HEK293 (cell line): ENCODE data around the gene SLAMF9.

Experiments used
- GLI4 ChIP-seq: fragments of 450-650 bp; formaldehyde crosslinking; IDR thresholded peaks from 2 replicates; pipeline ENCODE4 v1.5.1; 2016; ENCODE audit warnings: missing biosample characterization, missing genetic modification characterization
- HOXC10 ChIP-seq: sonication (generic); formaldehyde crosslinking; IDR thresholded peaks from 2 replicates; pipeline ENCODE4 v1.8.1; 2023; ENCODE audit warnings: mild to moderate bottlenecking, missing genetic modification reagents
- HOXD13 ChIP-seq: sonication (generic); formaldehyde crosslinking; IDR thresholded peaks from 2 replicates; pipeline ENCODE4 v1.8.0; 2022; ENCODE audit warnings: missing genetic modification reagents, borderline replicate concordance
- MYNN ChIP-seq: fragments of 450-650 bp; formaldehyde crosslinking; IDR thresholded peaks from 2 replicates; pipeline ENCODE4 v1.5.1; 2016; ENCODE audit warnings: missing biosample characterization, missing genetic modification characterization, borderline replicate concordance
- SETDB1 ChIP-seq: IDR thresholded peaks from one replicate; pipeline ENCODE4 v1.6.1; 2017; ENCODE audit warnings: mild to moderate bottlenecking, low read length, moderate library complexity, mixed read lengths; ENCODE audit not compliant: insufficient read length
- ZBTB21 ChIP-seq: fragments of 450-650 bp; formaldehyde crosslinking; IDR thresholded peaks from 2 replicates; pipeline ENCODE4 v1.5.1; 2017; ENCODE audit warnings: missing biosample characterization, missing genetic modification characterization
- ZFP41 ChIP-seq: fragments of 450-650 bp; formaldehyde crosslinking; IDR thresholded peaks from 2 replicates; pipeline ENCODE4 v1.5.1; 2016; ENCODE audit warnings: missing biosample characterization, missing genetic modification characterization, borderline replicate concordance
- ZNF202 ChIP-seq: fragments of 450-650 bp; formaldehyde crosslinking; IDR thresholded peaks from 2 replicates; pipeline ENCODE4 v1.5.1; 2016; ENCODE audit warnings: missing biosample characterization, missing genetic modification characterization, borderline replicate concordance
- ZNF302 ChIP-seq: fragments of 450-650 bp; formaldehyde crosslinking; IDR thresholded peaks from 2 replicates; pipeline ENCODE4 v1.5.1; 2016; ENCODE audit warnings: missing biosample characterization, missing genetic modification characterization, low read depth
- ZNF341 ChIP-seq: fragments of 450-650 bp; formaldehyde crosslinking; IDR thresholded peaks from 2 replicates; pipeline ENCODE4; 2016; ENCODE audit warnings: low read depth, missing biosample characterization, missing genetic modification characterization
- ZNF350 ChIP-seq: fragments of 450-650 bp; formaldehyde crosslinking; IDR thresholded peaks from 2 replicates; pipeline ENCODE4 v1.5.0; 2017; ENCODE audit warnings: missing biosample characterization, mild to moderate bottlenecking, missing genetic modification characterization
- ZNF366 ChIP-seq: fragments of 450-650 bp; formaldehyde crosslinking; conservative IDR thresholded peaks from 2 replicates; pipeline ENCODE4 v1.5.1; 2016; ENCODE audit warnings: missing biosample characterization, missing genetic modification characterization
- ZNF404 ChIP-seq: fragments of 450-650 bp; formaldehyde crosslinking; IDR thresholded peaks from 2 replicates; pipeline ENCODE4 v1.5.1; 2017; ENCODE audit warnings: missing biosample characterization, missing genetic modification characterization
- ZNF571 ChIP-seq: fragments of 450-650 bp; formaldehyde crosslinking; IDR thresholded peaks from 2 replicates; pipeline ENCODE4 v1.5.0; 2017; ENCODE audit warnings: missing biosample characterization, missing genetic modification characterization
- ZNF623 ChIP-seq: fragments of 450-650 bp; formaldehyde crosslinking; IDR thresholded peaks from 2 replicates; pipeline ENCODE4 v1.5.1; 2016; ENCODE audit warnings: missing biosample characterization, missing genetic modification characterization
- ZSCAN23 ChIP-seq: fragments of 450-650 bp; formaldehyde crosslinking; IDR thresholded peaks from 2 replicates; pipeline ENCODE4 v1.5.1; 2016; ENCODE audit warnings: missing biosample characterization, missing genetic modification characterization
- ZXDB ChIP-seq: fragments of 450-650 bp; formaldehyde crosslinking; IDR thresholded peaks from 2 replicates; pipeline ENCODE4 v1.5.1; 2016; ENCODE audit warnings: missing biosample characterization, missing genetic modification characterization
- TF ChIP-seq, protein P1 (sequence below): fragments of 450-650 bp; formaldehyde crosslinking; IDR thresholded peaks from 2 replicates; pipeline ENCODE4 v1.5.1; 2016; ENCODE audit warnings: missing biosample characterization, missing genetic modification characterization
- TF ChIP-seq, protein P2 (sequence below): fragments of 450-650 bp; formaldehyde crosslinking; IDR thresholded peaks from 2 replicates; pipeline ENCODE4 v1.5.1; 2016; ENCODE audit warnings: missing biosample characterization, missing genetic modification characterization
- TF ChIP-seq, protein P3 (sequence below): fragments of 450-650 bp; formaldehyde crosslinking; IDR thresholded peaks from 2 replicates; pipeline ENCODE4 v1.5.1; 2016; ENCODE audit warnings: missing biosample characterization, missing genetic modification characterization
- TF ChIP-seq, protein P4 (sequence below): fragments of 450-650 bp; formaldehyde crosslinking; IDR thresholded peaks from 2 replicates; pipeline ENCODE4 v1.5.1; 2016; ENCODE audit warnings: missing biosample characterization, missing genetic modification characterization
- TF ChIP-seq, protein P5 (sequence below): fragments of 450-650 bp; formaldehyde crosslinking; IDR thresholded peaks from 2 replicates; pipeline ENCODE4 v1.5.1; 2017; ENCODE audit warnings: missing biosample characterization, missing genetic modification characterization
- TF ChIP-seq, protein P6 (sequence below): fragments of 450-650 bp; formaldehyde crosslinking; optimal IDR thresholded peaks from 2 replicates; pipeline ENCODE3; 2016; ENCODE audit warnings: missing biosample characterization, mild to moderate bottlenecking, missing genetic modification characterization
- TF ChIP-seq, protein P7 (sequence below): fragments of 450-650 bp; formaldehyde crosslinking; IDR thresholded peaks from 2 replicates; pipeline ENCODE4 v1.5.1; 2016; ENCODE audit warnings: missing biosample characterization, missing genetic modification characterization
- TF ChIP-seq, protein P8 (sequence below): fragments of 450-650 bp; formaldehyde crosslinking; IDR thresholded peaks from 2 replicates; pipeline ENCODE4 v1.5.0; 2017; ENCODE audit warnings: missing biosample characterization, missing genetic modification characterization, borderline replicate concordance

SLAMF9 gene

DNA sequence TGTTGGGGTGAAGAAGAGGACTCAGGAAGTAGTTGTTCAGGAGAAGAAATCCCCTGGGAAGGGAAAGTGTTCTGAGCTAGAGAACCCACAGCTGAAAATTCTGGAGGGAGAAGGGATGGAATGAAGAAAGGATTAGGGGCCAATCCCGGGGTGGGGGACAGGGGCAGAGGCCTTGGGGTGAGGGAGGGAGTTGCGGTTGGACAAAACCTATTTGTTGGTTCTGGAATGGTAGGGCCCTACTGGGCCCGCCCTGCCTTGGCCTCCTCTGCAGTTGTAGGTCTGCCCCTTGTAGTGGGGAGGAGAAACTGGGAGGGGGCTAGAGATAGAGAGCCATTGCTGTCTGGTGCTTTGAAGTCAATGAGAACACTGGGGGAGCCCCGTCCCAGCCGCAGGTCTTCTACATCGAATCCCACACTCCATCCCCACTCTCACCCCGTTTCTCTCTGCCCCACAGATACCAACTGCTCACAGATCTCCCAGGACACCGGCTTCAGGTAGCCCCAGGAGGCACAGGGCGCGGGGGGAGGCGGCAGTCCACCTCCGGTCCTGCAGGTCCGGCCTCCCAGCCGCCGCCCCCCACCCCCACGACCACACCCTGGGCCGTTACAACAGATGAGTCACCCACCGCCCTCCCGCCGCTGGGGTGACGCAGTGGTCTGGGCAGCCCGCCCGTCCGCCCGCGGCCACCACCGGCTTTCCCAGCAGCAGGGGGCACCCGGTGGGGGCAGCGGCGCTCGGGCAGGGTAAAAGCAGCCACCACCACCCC, 29.8 kb downstream of the SLAMF9 start (continued):
- TF ChIP-seq, protein P1, sequence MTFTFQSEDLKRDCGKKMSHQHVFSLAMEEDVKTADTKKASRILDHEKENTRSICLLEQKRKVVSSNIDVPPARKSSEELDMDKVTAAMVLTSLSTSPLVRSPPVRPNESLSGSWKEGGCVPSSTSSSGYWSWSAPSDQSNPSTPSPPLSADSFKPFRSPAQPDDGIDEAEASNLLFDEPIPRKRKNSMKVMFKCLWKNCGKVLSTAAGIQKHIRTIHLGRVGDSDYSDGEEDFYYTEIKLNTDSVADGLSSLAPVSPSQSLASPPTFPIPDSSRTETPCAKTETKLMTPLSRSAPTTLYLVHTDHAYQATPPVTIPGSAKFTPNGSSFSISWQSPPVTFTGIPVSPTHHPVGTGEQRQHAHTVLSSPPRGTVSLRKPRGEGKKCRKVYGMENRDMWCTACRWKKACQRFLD, result no peak
- no peak for TF ChIP-seq ZNF202 (tag by site-specific recombination)
- TF ChIP-seq, protein P2, sequence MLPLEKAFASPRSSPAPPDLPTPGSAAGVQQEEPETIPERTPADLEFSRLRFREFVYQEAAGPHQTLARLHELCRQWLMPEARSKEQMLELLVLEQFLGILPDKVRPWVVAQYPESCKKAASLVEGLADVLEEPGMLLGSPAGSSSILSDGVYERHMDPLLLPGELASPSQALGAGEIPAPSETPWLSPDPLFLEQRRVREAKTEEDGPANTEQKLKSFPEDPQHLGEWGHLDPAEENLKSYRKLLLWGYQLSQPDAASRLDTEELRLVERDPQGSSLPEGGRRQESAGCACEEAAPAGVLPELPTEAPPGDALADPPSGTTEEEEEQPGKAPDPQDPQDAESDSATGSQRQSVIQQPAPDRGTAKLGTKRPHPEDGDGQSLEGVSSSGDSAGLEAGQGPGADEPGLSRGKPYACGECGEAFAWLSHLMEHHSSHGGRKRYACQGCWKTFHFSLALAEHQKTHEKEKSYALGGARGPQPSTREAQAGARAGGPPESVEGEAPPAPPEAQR (tag by site-specific recombination), result no peak; the same call in 1 of the 2 replicates
- TF ChIP-seq ZNF571 (tag by site-specific recombination), result no peak
- no peak for TF ChIP-seq ZNF623
- no peak for TF ChIP-seq ZNF350
- no peak for TF ChIP-seq ZNF404 (tag by site-specific recombination)
- TF ChIP-seq, protein P3, sequence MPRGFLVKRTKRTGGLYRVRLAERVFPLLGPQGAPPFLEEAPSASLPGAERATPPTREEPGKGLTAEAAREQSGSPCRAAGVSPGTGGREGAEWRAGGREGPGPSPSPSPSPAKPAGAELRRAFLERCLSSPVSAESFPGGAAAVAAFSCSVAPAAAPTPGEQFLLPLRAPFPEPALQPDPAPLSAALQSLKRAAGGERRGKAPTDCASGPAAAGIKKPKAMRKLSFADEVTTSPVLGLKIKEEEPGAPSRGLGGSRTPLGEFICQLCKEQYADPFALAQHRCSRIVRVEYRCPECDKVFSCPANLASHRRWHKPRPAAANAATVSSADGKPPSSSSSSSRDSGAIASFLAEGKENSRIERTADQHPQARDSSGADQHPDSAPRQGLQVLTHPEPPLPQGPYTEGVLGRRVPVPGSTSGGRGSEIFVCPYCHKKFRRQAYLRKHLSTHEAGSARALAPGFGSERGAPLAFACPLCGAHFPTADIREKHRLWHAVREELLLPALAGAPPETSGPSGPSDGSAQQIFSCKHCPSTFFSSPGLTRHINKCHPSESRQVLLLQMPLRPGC (tag by site-specific recombination), result peak; percentile 90
- TF ChIP-seq, protein P4, sequence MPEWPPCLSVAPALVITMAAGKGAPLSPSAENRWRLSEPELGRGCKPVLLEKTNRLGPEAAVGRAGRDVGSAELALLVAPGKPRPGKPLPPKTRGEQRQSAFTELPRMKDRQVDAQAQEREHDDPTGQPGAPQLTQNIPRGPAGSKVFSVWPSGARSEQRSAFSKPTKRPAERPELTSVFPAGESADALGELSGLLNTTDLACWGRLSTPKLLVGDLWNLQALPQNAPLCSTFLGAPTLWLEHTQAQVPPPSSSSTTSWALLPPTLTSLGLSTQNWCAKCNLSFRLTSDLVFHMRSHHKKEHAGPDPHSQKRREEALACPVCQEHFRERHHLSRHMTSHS (tag by site-specific recombination), result 0 out of 2 replicates have a peak, but pooled peaks have one; percentile 66
- no peak for TF ChIP-seq GLI4 (tag by site-specific recombination)
- TF ChIP-seq, protein P5, sequence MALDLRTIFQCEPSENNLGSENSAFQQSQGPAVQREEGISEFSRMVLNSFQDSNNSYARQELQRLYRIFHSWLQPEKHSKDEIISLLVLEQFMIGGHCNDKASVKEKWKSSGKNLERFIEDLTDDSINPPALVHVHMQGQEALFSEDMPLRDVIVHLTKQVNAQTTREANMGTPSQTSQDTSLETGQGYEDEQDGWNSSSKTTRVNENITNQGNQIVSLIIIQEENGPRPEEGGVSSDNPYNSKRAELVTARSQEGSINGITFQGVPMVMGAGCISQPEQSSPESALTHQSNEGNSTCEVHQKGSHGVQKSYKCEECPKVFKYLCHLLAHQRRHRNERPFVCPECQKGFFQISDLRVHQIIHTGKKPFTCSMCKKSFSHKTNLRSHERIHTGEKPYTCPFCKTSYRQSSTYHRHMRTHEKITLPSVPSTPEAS (tag by site-specific recombination), result peak; percentile 46
- TF ChIP-seq ZNF302 (tag by site-specific recombination), result no peak
- TF ChIP-seq ZNF366 (tag by site-specific recombination), result no peak
- peak; percentile 74; the same call in 1 of the 2 replicates for TF ChIP-seq ZSCAN23 (tag by site-specific recombination)
- TF ChIP-seq ZFP41 (tag by site-specific recombination), result no peak
- TF ChIP-seq HOXD13 (CRISPR knock-in tag), result no peak
- peak; percentile 89 for TF ChIP-seq ZXDB (tag by site-specific recombination)
- TF ChIP-seq, protein P6, sequence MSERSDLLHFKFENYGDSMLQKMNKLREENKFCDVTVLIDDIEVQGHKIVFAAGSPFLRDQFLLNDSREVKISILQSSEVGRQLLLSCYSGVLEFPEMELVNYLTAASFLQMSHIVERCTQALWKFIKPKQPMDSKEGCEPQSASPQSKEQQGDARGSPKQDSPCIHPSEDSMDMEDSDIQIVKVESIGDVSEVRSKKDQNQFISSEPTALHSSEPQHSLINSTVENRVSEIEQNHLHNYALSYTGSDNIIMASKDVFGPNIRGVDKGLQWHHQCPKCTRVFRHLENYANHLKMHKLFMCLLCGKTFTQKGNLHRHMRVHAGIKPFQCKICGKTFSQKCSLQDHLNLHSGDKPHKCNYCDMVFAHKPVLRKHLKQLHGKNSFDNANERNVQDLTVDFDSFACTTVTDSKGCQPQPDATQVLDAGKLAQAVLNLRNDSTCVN (tag by site-specific recombination), result no peak
- TF ChIP-seq ZBTB21 (tag by site-specific recombination), result peak; percentile 73
- TF ChIP-seq ZNF341 (tag by site-specific recombination), result peak; percentile 99
- no peak; the same call in 1 of the 2 replicates for TF ChIP-seq MYNN (tag by site-specific recombination)
- no peak for TF ChIP-seq SETDB1
- TF ChIP-seq HOXC10 (CRISPR knock-in tag), result no peak
- TF ChIP-seq, protein P7, sequence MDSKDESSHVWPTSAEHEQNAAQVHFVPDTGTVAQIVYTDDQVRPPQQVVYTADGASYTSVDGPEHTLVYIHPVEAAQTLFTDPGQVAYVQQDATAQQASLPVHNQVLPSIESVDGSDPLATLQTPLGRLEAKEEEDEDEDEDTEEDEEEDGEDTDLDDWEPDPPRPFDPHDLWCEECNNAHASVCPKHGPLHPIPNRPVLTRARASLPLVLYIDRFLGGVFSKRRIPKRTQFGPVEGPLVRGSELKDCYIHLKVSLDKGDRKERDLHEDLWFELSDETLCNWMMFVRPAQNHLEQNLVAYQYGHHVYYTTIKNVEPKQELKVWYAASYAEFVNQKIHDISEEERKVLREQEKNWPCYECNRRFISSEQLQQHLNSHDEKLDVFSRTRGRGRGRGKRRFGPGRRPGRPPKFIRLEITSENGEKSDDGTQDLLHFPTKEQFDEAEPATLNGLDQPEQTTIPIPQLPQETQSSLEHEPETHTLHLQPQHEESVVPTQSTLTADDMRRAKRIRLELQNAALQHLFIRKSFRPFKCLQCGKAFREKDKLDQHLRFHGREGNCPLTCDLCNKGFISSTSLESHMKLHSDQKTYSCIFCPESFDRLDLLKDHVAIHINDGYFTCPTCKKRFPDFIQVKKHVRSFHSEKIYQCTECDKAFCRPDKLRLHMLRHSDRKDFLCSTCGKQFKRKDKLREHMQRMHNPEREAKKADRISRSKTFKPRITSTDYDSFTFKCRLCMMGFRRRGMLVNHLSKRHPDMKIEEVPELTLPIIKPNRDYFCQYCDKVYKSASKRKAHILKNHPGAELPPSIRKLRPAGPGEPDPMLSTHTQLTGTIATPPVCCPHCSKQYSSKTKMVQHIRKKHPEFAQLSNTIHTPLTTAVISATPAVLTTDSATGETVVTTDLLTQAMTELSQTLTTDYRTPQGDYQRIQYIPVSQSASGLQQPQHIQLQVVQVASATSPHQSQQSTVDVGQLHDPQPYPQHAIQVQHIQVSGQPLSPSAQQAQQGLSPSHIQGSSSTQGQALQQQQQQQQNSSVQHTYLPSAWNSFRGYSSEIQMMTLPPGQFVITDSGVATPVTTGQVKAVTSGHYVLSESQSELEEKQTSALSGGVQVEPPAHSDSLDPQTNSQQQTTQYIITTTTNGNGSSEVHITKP (tag by site-specific recombination), result peak; percentile 100
- TF ChIP-seq, protein P8, sequence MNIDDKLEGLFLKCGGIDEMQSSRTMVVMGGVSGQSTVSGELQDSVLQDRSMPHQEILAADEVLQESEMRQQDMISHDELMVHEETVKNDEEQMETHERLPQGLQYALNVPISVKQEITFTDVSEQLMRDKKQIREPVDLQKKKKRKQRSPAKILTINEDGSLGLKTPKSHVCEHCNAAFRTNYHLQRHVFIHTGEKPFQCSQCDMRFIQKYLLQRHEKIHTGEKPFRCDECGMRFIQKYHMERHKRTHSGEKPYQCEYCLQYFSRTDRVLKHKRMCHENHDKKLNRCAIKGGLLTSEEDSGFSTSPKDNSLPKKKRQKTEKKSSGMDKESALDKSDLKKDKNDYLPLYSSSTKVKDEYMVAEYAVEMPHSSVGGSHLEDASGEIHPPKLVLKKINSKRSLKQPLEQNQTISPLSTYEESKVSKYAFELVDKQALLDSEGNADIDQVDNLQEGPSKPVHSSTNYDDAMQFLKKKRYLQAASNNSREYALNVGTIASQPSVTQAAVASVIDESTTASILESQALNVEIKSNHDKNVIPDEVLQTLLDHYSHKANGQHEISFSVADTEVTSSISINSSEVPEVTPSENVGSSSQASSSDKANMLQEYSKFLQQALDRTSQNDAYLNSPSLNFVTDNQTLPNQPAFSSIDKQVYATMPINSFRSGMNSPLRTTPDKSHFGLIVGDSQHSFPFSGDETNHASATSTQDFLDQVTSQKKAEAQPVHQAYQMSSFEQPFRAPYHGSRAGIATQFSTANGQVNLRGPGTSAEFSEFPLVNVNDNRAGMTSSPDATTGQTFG, result no peak
